ENCODE measurements around the gene C19orf38. TPM values are rescaled to one million over a fixed set of nuclear protein-coding genes. Genes with fewer than 3 reads are reported as not detected.
"Not testable (repeated sequence)": the region's sequence is repeated elsewhere in the genome, so short reads cannot be mapped to it uniquely, and the experiment has no call there.

C19orf38 gene
- total RNA-seq, 4 donors from 2014 or later: 0.97 to 3.6 (median 1.1) TPM; not detected in 1

DNA sequence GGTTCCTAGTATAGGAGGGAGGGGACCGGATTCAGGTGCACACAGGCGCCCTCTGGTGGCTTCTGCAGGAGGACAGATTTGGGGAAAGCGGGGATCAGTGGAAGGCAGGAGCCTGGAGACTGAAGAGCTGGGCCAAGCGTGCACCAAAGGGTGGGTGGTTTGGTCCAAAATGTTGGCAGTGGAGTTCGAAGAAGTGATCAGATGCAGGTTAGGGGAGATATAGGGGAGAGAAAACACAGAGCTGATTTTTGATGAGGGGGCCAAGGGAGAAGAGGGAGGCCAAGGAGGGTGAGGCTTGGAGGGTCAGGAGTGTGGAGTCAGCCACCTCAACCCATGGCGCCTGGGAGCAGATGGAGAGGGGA, 16.3 kb downstream of the C19orf38 start:
- Histone ChIP-seq H3K27ac (replicated peaks in 1 of 4) (peak overlapping the region in 1 of 4 donors; percentile 48), H3K4me3 (peak overlapping the region in 3 of 4 donors; percentile 7 to 13 (median 8)), H3K27me3 (no peaks in the 10 kb centered on the region), H3K9me3 (no peaks in the 10 kb centered on the region), H3K36me3 (no peaks in the 10 kb centered on the region), H3K4me1 (peaks cover 0 to 11% (median 6%) of the 10 kb centered on the region in 4 donors)
- 18% methylated on average over 6 of the region's 6 CpGs for WGBS
- TF ChIP-seq EP300 (IDR thresholded peaks at IDR 0.05) (no peak), POLR2AphosphoS5 (IDR thresholded peaks at IDR 0.05) (peak in 1 of 2 donors; percentile 58)
- TF ChIP-seq, protein P1, sequence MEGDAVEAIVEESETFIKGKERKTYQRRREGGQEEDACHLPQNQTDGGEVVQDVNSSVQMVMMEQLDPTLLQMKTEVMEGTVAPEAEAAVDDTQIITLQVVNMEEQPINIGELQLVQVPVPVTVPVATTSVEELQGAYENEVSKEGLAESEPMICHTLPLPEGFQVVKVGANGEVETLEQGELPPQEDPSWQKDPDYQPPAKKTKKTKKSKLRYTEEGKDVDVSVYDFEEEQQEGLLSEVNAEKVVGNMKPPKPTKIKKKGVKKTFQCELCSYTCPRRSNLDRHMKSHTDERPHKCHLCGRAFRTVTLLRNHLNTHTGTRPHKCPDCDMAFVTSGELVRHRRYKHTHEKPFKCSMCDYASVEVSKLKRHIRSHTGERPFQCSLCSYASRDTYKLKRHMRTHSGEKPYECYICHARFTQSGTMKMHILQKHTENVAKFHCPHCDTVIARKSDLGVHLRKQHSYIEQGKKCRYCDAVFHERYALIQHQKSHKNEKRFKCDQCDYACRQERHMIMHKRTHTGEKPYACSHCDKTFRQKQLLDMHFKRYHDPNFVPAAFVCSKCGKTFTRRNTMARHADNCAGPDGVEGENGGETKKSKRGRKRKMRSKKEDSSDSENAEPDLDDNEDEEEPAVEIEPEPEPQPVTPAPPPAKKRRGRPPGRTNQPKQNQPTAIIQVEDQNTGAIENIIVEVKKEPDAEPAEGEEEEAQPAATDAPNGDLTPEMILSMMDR (IDR thresholded peaks at IDR 0.05): peak; percentile 76 to 90 (median 86)
- DNase-seq (ENCODE audit: extremely low spot score): no peak
- intact Hi-C loops (cut with DNase I): loop anchor here (5.0 to 10.0 kb wide), 2 partner anchors 90 to 147 kb away; partner anchors contain the start of gene DNM2

GRCh38 chr19:10866495-10866894, 18.3 kb downstream of the C19orf38 start:
- Histone ChIP-seq H3K27me3 (no peaks in the 10 kb centered on the region), H3K9me3 (no peaks in the 10 kb centered on the region), H3K36me3 (no peaks in the 10 kb centered on the region), H3K4me1 (peaks cover 0 to 20% (median 13%) of the 10 kb centered on the region in 4 donors), H3K4me3 (no peak overlapping the region), H3K27ac (replicated peaks in 1 of 4) (no peak overlapping the region)
- 88% methylated on average over 10 of the region's 10 CpGs for WGBS
- DNase-seq (ENCODE audit: extremely low spot score): no peak
- intact Hi-C loops (cut with DNase I): loop anchor here (10.0 kb wide), 1 partner anchor 92 kb away; no protein-coding TSS in a partner anchor
- TF ChIP-seq POLR2AphosphoS5 (IDR thresholded peaks at IDR 0.05) (no peak), POLR2A (IDR thresholded peaks at IDR 0.05; ENCODE audit: low read depth) (no peak), EP300 (IDR thresholded peaks at IDR 0.05) (no peak)
- TF ChIP-seq, protein P1 (IDR thresholded peaks at IDR 0.05): no peak

DNA sequence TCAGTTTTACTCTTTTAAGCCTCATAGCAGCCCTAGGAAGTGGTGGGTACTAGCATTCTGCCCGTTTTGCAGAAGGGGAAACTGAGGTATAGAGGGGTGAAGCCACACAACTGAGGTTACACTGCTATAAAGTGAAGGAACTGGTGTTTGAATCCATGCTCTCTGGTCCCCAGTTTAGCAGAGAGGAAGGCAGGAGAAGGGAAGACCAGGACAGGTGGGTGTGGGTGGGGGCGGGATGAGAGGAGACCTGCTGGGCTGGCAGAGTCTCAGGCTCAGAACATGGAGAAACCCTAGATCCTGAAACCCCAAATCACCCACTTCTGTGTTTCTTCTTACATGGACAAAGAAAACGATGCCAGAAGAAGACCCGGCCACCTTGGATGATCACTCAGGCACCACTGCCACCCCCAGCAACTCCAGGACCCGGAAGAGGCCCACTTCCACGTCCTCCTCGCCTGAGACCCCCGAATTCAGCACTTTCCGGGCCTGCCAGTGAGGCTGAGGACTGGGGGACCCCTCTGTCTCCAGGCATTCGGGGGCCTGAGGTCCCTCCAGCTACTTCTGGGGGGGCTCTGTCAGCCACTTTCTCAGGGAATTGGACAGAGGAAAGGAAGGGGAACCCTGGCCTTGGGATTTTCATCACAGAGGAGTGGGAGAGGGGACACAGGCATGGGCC, 20.8 kb downstream of the C19orf38 start:
- intact Hi-C loops (cut with DNase I): loop anchor here (10.0 kb wide), 1 partner anchor 94 kb away; no protein-coding TSS in a partner anchor
- Histone ChIP-seq H3K4me1 (peaks cover 13 to 38% (median 32%) of the 10 kb centered on the region in 4 donors), H3K27ac (replicated peaks in 1 of 4) (no peak overlapping the region), H3K9me3 (no peaks in the 10 kb centered on the region), H3K36me3 (no peaks in the 10 kb centered on the region), H3K27me3 (no peaks in the 10 kb centered on the region), H3K4me3 (no peak overlapping the region)
- DNase-seq (ENCODE audit: extremely low spot score): no peak
- WGBS: 89% methylated on average over 6 of the region's 10 CpGs
- no peak for TF ChIP-seq POLR2AphosphoS5 (IDR thresholded peaks at IDR 0.05)
- TF ChIP-seq POLR2A (IDR thresholded peaks at IDR 0.05; ENCODE audit: low read depth): no peak
- TF ChIP-seq, protein P1 (IDR thresholded peaks at IDR 0.05): no peak
- no peak for TF ChIP-seq EP300 (IDR thresholded peaks at IDR 0.05)

DNA sequence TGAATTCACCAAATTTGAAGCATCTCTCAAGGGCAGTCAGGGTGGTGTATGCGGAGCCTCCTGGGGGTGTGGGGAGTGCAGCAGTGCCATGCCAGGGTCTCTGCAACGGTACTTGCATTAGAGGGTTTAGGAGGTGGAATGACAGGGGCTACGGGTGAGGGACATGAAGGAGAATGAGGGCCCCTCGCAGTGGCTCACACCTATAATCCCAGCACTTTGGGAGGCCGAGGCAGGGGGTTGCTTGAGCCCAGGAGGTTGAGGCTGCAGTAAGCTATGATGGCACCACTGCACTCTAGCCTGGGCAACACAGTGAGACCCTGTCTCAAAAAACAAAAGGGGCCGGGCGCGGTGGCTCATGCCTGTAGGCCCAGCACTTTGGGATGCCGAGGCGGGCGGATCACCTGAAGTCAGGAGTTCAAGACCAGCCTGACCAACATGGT, 21.7 kb downstream of the C19orf38 start:
- intact Hi-C loops (cut with DNase I): loop anchor here (5.0 to 10.0 kb wide), 2 partner anchors 57 to 95 kb away; partner anchors contain the start of genes TIMM29 and YIPF2
- H3K36me3 ChIP-seq; H3K4me3 ChIP-seq; H3K27ac ChIP-seq (replicated peaks in 1 of 4); H3K27me3 ChIP-seq; H3K9me3 ChIP-seq; DNase-seq (ENCODE audit: extremely low spot score): not testable (repeated sequence)
- H3K4me1 ChIP-seq: peaks cover 13 to 39% (median 36%) of the 10 kb centered on the region in 4 donors
- 93% methylated on average over 11 of the region's 11 CpGs for WGBS

DNA sequence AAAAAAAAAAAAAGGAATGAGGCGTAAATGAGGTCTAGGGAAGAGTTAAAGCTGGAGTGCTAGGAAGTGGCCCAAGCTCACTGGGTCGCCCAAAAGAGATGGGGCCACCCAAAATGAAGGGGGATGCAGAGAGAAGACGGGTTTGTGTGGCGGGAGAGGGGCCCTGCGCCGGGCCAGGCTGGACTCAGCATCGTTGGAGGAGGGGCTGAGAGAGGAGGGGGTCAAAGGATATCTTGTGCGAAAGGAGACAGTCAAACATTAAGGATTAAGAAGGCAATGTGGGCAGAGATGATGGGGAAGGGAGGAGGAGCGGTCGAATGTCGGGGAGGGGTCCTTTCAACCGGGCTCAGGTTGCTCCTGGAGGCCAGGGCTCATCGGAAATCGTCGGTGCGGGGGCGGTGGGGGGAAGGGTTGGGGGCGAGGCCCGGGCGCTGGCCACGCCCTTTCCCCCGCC, 22.3 kb downstream of the C19orf38 start:
- Histone ChIP-seq H3K27me3 (no peaks in the 10 kb centered on the region), H3K9me3 (no peaks in the 10 kb centered on the region), H3K4me3 (peak overlapping the region; percentile 56 to 67 (median 61)), H3K36me3 (no peaks in the 10 kb centered on the region), H3K4me1 (peaks cover 13 to 45% (median 38%) of the 10 kb centered on the region in 4 donors), H3K27ac (replicated peaks in 1 of 4) (peak overlapping the region; percentile 83 to 88 (median 86))
- intact Hi-C loops (cut with DNase I): loop anchor here (5.0 kb wide), 1 partner anchor 57 kb away; the partner anchor contains the start of genes TIMM29 and YIPF2
- under 1% methylated on average over 14 of the region's 22 CpGs for WGBS
- TF ChIP-seq POLR2AphosphoS5 (IDR thresholded peaks at IDR 0.05): no peak
- TF ChIP-seq EP300 (IDR thresholded peaks at IDR 0.05): no peak
- TF ChIP-seq, protein P1 (IDR thresholded peaks at IDR 0.05): no peak
- TF ChIP-seq POLR2A (IDR thresholded peaks at IDR 0.05; ENCODE audit: low read depth): no peak
- no peak for DNase-seq (ENCODE audit: extremely low spot score)

Data from esophagus muscularis mucosa (tissue), 4 donors.